Left ventricle myocardium inferior (tissue), 1 donor: ENCODE data around the gene PCARE. TPM values are rescaled to one million over a fixed set of nuclear protein-coding genes. Genes with fewer than 3 reads are reported as not detected.
A peak's percentile ranks its signal among the peaks of the same experiment; 100 is the strongest.

Experiments used
- DNase-seq: peaks from one replicate; pipeline ENCODE4 v3.0.0-alpha.2; 2020
- H3K27ac ChIP-seq: fragments of 200-600 bp; replicated peaks from 2 replicates; pipeline ENCODE4 v1.8.0; 2021
- H3K27me3 ChIP-seq: fragments of 200-600 bp; 2 replicates; pipeline ENCODE4 v1.8.0; 2021; ENCODE audit warnings: low read depth
- H3K36me3 ChIP-seq: fragments of 200-600 bp; 2 replicates; pipeline ENCODE4 v1.8.0; 2021
- H3K4me1 ChIP-seq: fragments of 200-600 bp; 2 replicates; pipeline ENCODE4 v1.8.0; 2021
- H3K4me3 ChIP-seq: fragments of 200-600 bp; 2 replicates; pipeline ENCODE4 v1.8.0; 2021; ENCODE audit warnings: mild to moderate bottlenecking, moderate library complexity
- H3K9me3 ChIP-seq: fragments of 200-600 bp; replicated peaks from 2 replicates; pipeline ENCODE4 v1.8.0; 2021
- CTCF ChIP-seq: fragments of 200-600 bp; IDR thresholded peaks from 2 replicates; pipeline ENCODE4 v1.8.0; 2021; ENCODE audit warnings: antibody characterized with exemption, mild to moderate bottlenecking, borderline replicate concordance
- intact Hi-C: fragments of 100-400 bp; cut with micrococcal nuclease; formaldehyde crosslinking; loops from one replicate; pipeline ENCODE4 v1.11.0; 2022
- total RNA-seq: library from RNA; stranded (reverse); fragmentation: NEBNext Ultra II Directional; extraction: Animal tissue kit (Norgen Biotek cat#: 25700); gene quantifications from one replicate; pipeline ENCODE4 v1.2.1, GENCODE V29; 2021
- donor health status: DM: no; HTN: yes; CAD: no; lungs with severe emphysema.

Gene PCARE
- total RNA-seq, 1 donor from 2014 or later: 0.74 TPM

- no peak for DNase-seq
- Histone ChIP-seq H3K36me3 (peaks cover 38% of the 10 kb centered on the region), H3K27me3 (no peaks in the 10 kb centered on the region), H3K27ac (no peak overlapping the region), H3K4me3 (no peak overlapping the region), H3K9me3 (no peaks in the 10 kb centered on the region), H3K4me1 (peaks cover 57% of the 10 kb centered on the region)
- intact Hi-C loops: no loop called here
- TF ChIP-seq CTCF: no peak
These were observed 33.1 kb downstream of the PCARE start for GRCh38 chr2:29041161-29041660.

GRCh38 chr2:29040552-29040951, 33.8 kb downstream of the PCARE start:
- no peaks in the 10 kb centered on the region for H3K9me3 ChIP-seq
- no peaks in the 10 kb centered on the region for H3K27me3 ChIP-seq
- intact Hi-C loops: no loop called here
- H3K4me3 ChIP-seq: no peak overlapping the region
- TF ChIP-seq CTCF: no peak
- peaks cover 37% of the 10 kb centered on the region for H3K36me3 ChIP-seq
- H3K27ac ChIP-seq: no peak overlapping the region
- DNase-seq: no peak
- peaks cover 57% of the 10 kb centered on the region for H3K4me1 ChIP-seq

- Histone ChIP-seq H3K27ac (peak overlapping the region; percentile 61), H3K4me1 (peaks cover 57% of the 10 kb centered on the region), H3K36me3 (peaks cover 36% of the 10 kb centered on the region), H3K27me3 (no peaks in the 10 kb centered on the region), H3K4me3 (no peak overlapping the region), H3K9me3 (no peaks in the 10 kb centered on the region)
- intact Hi-C loops: no loop called here
- no peak for DNase-seq
- no peak for TF ChIP-seq CTCF
These were observed 34.4 kb downstream of the PCARE start for GRCh38 chr2:29039718-29040480.

- no peak overlapping the region for H3K4me3 ChIP-seq
- DNase-seq: no peak
- no peak overlapping the region for H3K27ac ChIP-seq
- intact Hi-C loops: no loop called here
- no peak for TF ChIP-seq CTCF
- no peaks in the 10 kb centered on the region for H3K9me3 ChIP-seq
- H3K27me3 ChIP-seq: no peaks in the 10 kb centered on the region
- peaks cover 67% of the 10 kb centered on the region for H3K36me3 ChIP-seq
- peaks cover 48% of the 10 kb centered on the region for H3K4me1 ChIP-seq
These were observed 39.1 kb downstream of the PCARE start for GRCh38 chr2:29035016-29035745.

- intact Hi-C loops: no loop called here
- no peak overlapping the region for H3K27ac ChIP-seq
- no peaks in the 10 kb centered on the region for H3K9me3 ChIP-seq
- no peak for DNase-seq
- H3K4me3 ChIP-seq: no peak overlapping the region
- no peak for TF ChIP-seq CTCF
- peaks cover 69% of the 10 kb centered on the region for H3K36me3 ChIP-seq
- H3K27me3 ChIP-seq: no peaks in the 10 kb centered on the region
- H3K4me1 ChIP-seq: peaks cover 33% of the 10 kb centered on the region
These were observed 40.7 kb downstream of the PCARE start for GRCh38 chr2:29033656-29034055.
